Measurements from ENCODE around the gene NTRK1.

NTRK1 gene

GRCh38 chr1:156860628-156861423 is at the start of gene NTRK1:
NTRK1 (plus strand) TSS chr1:156860865; CDS start chr1:156860935, 70 bp downstream.
- H3K9me3 ChIP-seq (ENCODE audit: low read length): no peaks in the 10 kb centered on the region
- H3K36me3 ChIP-seq (ENCODE audit: insufficient read depth, low read length): no peaks in the 10 kb centered on the region
- H3K9me2 ChIP-seq (ENCODE audit: low read depth, low read length): no peaks in the 10 kb centered on the region
- H3K4me1 ChIP-seq (ENCODE audit: insufficient read depth, low read length, severe bottlenecking): peaks cover 5% of the 10 kb centered on the region
- 0 out of 2 replicates have a peak, but pooled peaks cover 10% of the 10 kb centered on the region for H3K27me3 ChIP-seq (ENCODE audit: insufficient read depth, low read length)
- H3K4me2 ChIP-seq (ENCODE audit: low read length): peak within 1 kb of the TSS; percentile 52; the same call in 1 of the 2 replicates
- peak within 1 kb of the TSS; percentile 44 for H3K4me3 ChIP-seq (ENCODE audit: low read depth, low read length, poor library complexity, severe bottlenecking)
- no peaks in the 10 kb centered on the region for H3K79me2 ChIP-seq (ENCODE audit: insufficient read depth, low read length)
- no peak within 1 kb of the TSS; the same call in 1 of the 2 replicates for H3K9ac ChIP-seq (ENCODE audit: low read length)
- no peak within 1 kb of the TSS for H3K27ac ChIP-seq (ENCODE audit: low read depth, low read length, poor library complexity, severe bottlenecking)
- no peaks in the 10 kb centered on the region for H4K20me1 ChIP-seq (ENCODE audit: insufficient read depth, low read length)
- no peak within 1 kb of the TSS for H2AFZ ChIP-seq (ENCODE audit: low read length)
- TF ChIP-seq CTCF (IDR thresholded peaks at IDR 0.05; ENCODE audit: low read length) (no peak), EZH2 (IDR thresholded peaks at IDR 0.05; ENCODE audit: borderline replicate concordance, low read length) (no peak)
- no peaks in the 10 kb centered on the region for H3F3A ChIP-seq (ENCODE audit: insufficient read depth, low read length)

- Histone ChIP-seq H3K4me3 (ENCODE audit: low read depth, low read length, poor library complexity, severe bottlenecking) (no peak overlapping the region), H3K9me2 (ENCODE audit: low read depth, low read length) (no peaks in the 10 kb centered on the region), H3K27ac (ENCODE audit: low read depth, low read length, poor library complexity, severe bottlenecking) (no peak overlapping the region), H3K4me1 (ENCODE audit: insufficient read depth, low read length, severe bottlenecking) (peaks cover 17% of the 10 kb centered on the region), H3K27me3 (ENCODE audit: insufficient read depth, low read length) (no peaks in the 10 kb centered on the region), H3K9me3 (ENCODE audit: low read length) (no peaks in the 10 kb centered on the region), H3K9ac (ENCODE audit: low read length) (no peak overlapping the region), H3K4me2 (ENCODE audit: low read length) (no peak overlapping the region), H3K79me2 (ENCODE audit: insufficient read depth, low read length) (no peaks in the 10 kb centered on the region), H4K20me1 (ENCODE audit: insufficient read depth, low read length) (no peaks in the 10 kb centered on the region), H2AFZ (ENCODE audit: low read length) (no peak overlapping the region), H3F3A (ENCODE audit: insufficient read depth, low read length) (no peaks in the 10 kb centered on the region), H3K36me3 (ENCODE audit: insufficient read depth, low read length) (no peaks in the 10 kb centered on the region)
- TF ChIP-seq EZH2 (IDR thresholded peaks at IDR 0.05; ENCODE audit: borderline replicate concordance, low read length): no peak
- no peak for TF ChIP-seq CTCF (IDR thresholded peaks at IDR 0.05; ENCODE audit: low read length)
These were observed 49.5 kb upstream of the NTRK1 start for GRCh38 chr1:156811168-156811567.

GRCh38 chr1:156812293-156812990 is 48.2 kb upstream of the NTRK1 start:
- H3K27ac ChIP-seq (ENCODE audit: low read depth, low read length, poor library complexity, severe bottlenecking): no peak overlapping the region
- H3K36me3 ChIP-seq (ENCODE audit: insufficient read depth, low read length): no peaks in the 10 kb centered on the region
- H3K4me1 ChIP-seq (ENCODE audit: insufficient read depth, low read length, severe bottlenecking): peaks cover 22% of the 10 kb centered on the region
- H3K9me2 ChIP-seq (ENCODE audit: low read depth, low read length): no peaks in the 10 kb centered on the region
- H3K4me2 ChIP-seq (ENCODE audit: low read length): no peak overlapping the region
- no peaks in the 10 kb centered on the region for H3K27me3 ChIP-seq (ENCODE audit: insufficient read depth, low read length)
- TF ChIP-seq CTCF (IDR thresholded peaks at IDR 0.05; ENCODE audit: low read length) (no peak), EZH2 (IDR thresholded peaks at IDR 0.05; ENCODE audit: borderline replicate concordance, low read length) (no peak)
- no peaks in the 10 kb centered on the region for H4K20me1 ChIP-seq (ENCODE audit: insufficient read depth, low read length)
- H3K79me2 ChIP-seq (ENCODE audit: insufficient read depth, low read length): no peaks in the 10 kb centered on the region
- no peaks in the 10 kb centered on the region for H3F3A ChIP-seq (ENCODE audit: insufficient read depth, low read length)
- H3K4me3 ChIP-seq (ENCODE audit: low read depth, low read length, poor library complexity, severe bottlenecking): no peak overlapping the region
- H2AFZ ChIP-seq (ENCODE audit: low read length): no peak overlapping the region
- no peaks in the 10 kb centered on the region for H3K9me3 ChIP-seq (ENCODE audit: low read length)
- H3K9ac ChIP-seq (ENCODE audit: low read length): no peak overlapping the region
